ENCODE data around the gene CTSE. TPM values are rescaled to one million over a fixed set of nuclear protein-coding genes. Genes with fewer than 3 reads are reported as not detected.

Gene CTSE
- total RNA-seq, 1 experiment from 2014 or later, result 0.39 TPM

DNA sequence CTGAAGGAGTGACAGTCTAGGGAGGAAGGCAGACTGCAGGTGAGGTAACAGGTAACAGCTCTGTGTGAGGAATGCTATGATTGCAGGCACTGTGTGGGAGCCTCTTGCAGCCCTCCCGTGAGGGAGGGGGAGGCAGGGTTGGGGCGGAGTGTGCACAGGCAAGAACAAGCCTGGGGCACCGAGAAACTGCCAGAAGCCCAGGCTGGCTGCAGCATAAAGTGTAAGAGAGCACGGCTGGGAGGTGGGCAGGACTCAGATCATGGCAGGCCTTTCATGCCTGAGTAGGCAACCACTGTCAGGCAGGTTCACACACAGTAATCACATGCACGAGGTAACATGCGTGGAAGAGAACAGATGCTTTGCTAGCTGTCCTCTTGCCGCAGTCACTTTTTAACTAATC lies 17.9 kb upstream of the CTSE start:
- no peaks in the 10 kb centered on the region for H3K36me3 ChIP-seq (ENCODE audit: insufficient read depth, low read length, poor library complexity, severe bottlenecking)
- ChIA-PET CTCF (no interaction called here), POLR2A (ENCODE audit: low non-redundant PET) (no interaction called here)
- intact Hi-C loops (cut with micrococcal nuclease; ENCODE audit: unreplicated experiment), result no loop called here
- no peaks in the 10 kb centered on the region for H3K27me3 ChIP-seq (replicated peaks; ENCODE audit: insufficient read depth, low read depth, low read length, poor library complexity)
- TF ChIP-seq, protein P1, sequence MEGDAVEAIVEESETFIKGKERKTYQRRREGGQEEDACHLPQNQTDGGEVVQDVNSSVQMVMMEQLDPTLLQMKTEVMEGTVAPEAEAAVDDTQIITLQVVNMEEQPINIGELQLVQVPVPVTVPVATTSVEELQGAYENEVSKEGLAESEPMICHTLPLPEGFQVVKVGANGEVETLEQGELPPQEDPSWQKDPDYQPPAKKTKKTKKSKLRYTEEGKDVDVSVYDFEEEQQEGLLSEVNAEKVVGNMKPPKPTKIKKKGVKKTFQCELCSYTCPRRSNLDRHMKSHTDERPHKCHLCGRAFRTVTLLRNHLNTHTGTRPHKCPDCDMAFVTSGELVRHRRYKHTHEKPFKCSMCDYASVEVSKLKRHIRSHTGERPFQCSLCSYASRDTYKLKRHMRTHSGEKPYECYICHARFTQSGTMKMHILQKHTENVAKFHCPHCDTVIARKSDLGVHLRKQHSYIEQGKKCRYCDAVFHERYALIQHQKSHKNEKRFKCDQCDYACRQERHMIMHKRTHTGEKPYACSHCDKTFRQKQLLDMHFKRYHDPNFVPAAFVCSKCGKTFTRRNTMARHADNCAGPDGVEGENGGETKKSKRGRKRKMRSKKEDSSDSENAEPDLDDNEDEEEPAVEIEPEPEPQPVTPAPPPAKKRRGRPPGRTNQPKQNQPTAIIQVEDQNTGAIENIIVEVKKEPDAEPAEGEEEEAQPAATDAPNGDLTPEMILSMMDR (conservative IDR thresholded peaks at IDR 0.05; ENCODE audit: low read depth, low read length), result no peak
- no peak for TF ChIP-seq EZH2 (IDR thresholded peaks at IDR 0.05; ENCODE audit: borderline replicate concordance, low read depth, low read length, poor library complexity, severe bottlenecking)
- no peak for DNase-seq (ENCODE audit: low spot score)
- H3K9me3 ChIP-seq (ENCODE audit: low read depth, low read length, poor library complexity, severe bottlenecking), result no peaks in the 10 kb centered on the region
- BruUV-seq (replicated peaks), result no TSS peak
- no peak overlapping the region for H3K27ac ChIP-seq (ENCODE audit: low read depth, low read length, poor library complexity, severe bottlenecking)
- no peaks in the 10 kb centered on the region for H3K4me1 ChIP-seq (ENCODE audit: insufficient read depth, low read length, poor library complexity, severe bottlenecking)
- no peak overlapping the region for H3K4me3 ChIP-seq (ENCODE audit: low read depth, low read length, poor library complexity, severe bottlenecking)

DNA sequence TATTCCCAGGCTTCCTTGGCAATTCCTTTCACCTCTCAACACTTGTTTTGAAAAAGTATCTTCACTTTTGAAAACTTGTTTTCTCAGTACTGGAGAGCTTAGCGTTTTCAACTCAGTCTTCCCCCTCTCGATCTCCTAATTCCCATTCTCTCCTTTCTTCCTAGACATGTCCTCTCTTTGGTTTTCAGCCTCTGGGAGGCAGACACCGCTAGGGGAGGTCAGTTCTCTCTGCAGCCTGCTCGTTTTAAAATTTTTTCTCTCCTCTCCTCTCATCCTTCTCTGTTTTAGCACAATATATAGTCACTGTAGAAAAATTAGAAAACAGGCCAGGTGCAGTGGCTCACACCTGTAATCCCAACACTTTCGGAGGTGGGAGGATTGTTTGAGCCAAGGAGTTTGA lies 16.6 kb upstream of the CTSE start:
- Histone ChIP-seq H3K9me3 (ENCODE audit: low read depth, low read length, poor library complexity, severe bottlenecking) (no peaks in the 10 kb centered on the region), H3K27ac (ENCODE audit: low read depth, low read length, poor library complexity, severe bottlenecking) (no peak overlapping the region), H3K36me3 (ENCODE audit: insufficient read depth, low read length, poor library complexity, severe bottlenecking) (no peaks in the 10 kb centered on the region), H3K27me3 (replicated peaks; ENCODE audit: insufficient read depth, low read depth, low read length, poor library complexity) (no peaks in the 10 kb centered on the region), H3K4me3 (ENCODE audit: low read depth, low read length, poor library complexity, severe bottlenecking) (no peak overlapping the region), H3K4me1 (ENCODE audit: insufficient read depth, low read length, poor library complexity, severe bottlenecking) (no peaks in the 10 kb centered on the region)
- no peak for DNase-seq (ENCODE audit: low spot score)
- no TSS peak for BruUV-seq (replicated peaks)
- intact Hi-C loops (cut with micrococcal nuclease; ENCODE audit: unreplicated experiment), result no loop called here
- POLR2A ChIA-PET (ENCODE audit: low non-redundant PET), result no interaction called here
- TF ChIP-seq EZH2 (IDR thresholded peaks at IDR 0.05; ENCODE audit: borderline replicate concordance, low read depth, low read length, poor library complexity, severe bottlenecking), result no peak
- TF ChIP-seq, protein P1 (conservative IDR thresholded peaks at IDR 0.05; ENCODE audit: low read depth, low read length), result no peak
- CTCF ChIA-PET, result no interaction called here

DNA sequence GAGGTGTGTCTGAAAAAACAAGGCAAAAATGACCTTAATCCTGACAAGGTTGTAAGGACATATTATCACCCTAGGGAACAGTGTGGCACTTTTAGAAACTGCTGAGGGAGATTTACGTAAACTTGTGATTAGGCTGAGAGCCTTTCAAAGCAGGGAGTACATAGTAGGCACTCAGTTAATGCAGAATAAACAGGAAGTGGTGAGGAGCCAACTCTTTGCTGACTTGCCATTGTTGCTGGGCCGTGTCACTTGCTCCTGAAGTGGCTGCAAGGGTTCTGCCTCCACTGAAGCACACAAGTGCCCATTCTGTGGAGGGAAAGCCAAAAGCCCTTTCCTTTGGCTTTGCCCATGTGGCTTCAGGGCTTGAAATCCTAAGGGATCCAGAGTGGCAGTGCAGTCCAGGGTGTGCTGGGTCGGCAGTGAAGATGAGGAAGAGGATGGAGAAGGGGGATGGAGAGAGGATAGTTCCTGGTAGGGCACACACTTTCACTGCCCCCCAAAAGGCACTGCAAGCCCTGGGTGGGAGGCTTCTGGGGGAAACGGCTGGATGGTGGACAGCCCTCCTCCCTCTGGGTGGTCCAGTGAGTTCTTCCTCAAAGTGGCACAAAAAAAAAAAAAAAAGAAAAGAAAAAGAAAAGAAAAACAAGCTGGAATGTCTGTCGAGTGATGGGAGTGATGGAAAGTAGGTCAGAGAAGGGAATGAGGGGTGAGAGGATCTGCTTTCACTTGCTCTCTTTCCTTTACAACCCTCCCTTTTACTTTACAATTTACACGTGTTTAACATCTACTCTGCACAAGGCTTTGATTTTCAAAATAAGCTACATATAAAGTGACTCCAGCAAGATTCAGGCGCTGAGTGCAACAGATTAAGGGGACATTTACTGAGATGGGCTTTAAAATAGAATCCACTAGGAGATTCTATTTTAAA lies 15.6 kb upstream of the CTSE start:
- intact Hi-C loops (cut with micrococcal nuclease; ENCODE audit: unreplicated experiment), result no loop called here
- CTCF ChIA-PET, result no interaction called here
- no TSS peak for BruUV-seq (replicated peaks)
- Histone ChIP-seq H3K4me3 (ENCODE audit: low read depth, low read length, poor library complexity, severe bottlenecking) (no peak overlapping the region), H3K4me1 (ENCODE audit: insufficient read depth, low read length, poor library complexity, severe bottlenecking) (no peaks in the 10 kb centered on the region), H3K9me3 (ENCODE audit: low read depth, low read length, poor library complexity, severe bottlenecking) (no peaks in the 10 kb centered on the region), H3K36me3 (ENCODE audit: insufficient read depth, low read length, poor library complexity, severe bottlenecking) (no peaks in the 10 kb centered on the region), H3K27ac (ENCODE audit: low read depth, low read length, poor library complexity, severe bottlenecking) (no peak overlapping the region), H3K27me3 (replicated peaks; ENCODE audit: insufficient read depth, low read depth, low read length, poor library complexity) (no peaks in the 10 kb centered on the region)
- POLR2A ChIA-PET (ENCODE audit: low non-redundant PET), result interaction anchor here (0.6 kb wide), 1 partner anchor 45 kb away, joined by 5 read pairs; no protein-coding TSS in a partner anchor
- TF ChIP-seq, protein P1 (conservative IDR thresholded peaks at IDR 0.05; ENCODE audit: low read depth, low read length), result no peak
- no peak for TF ChIP-seq EZH2 (IDR thresholded peaks at IDR 0.05; ENCODE audit: borderline replicate concordance, low read depth, low read length, poor library complexity, severe bottlenecking)
- DNase-seq (ENCODE audit: low spot score), result no peak

All from A673 (cell line).